Glutamatergic neuron (in vitro differentiated cells): ENCODE results near the gene MACROH2A2. TPM values are rescaled to one million over a fixed set of nuclear protein-coding genes. Genes with fewer than 3 reads are reported as not detected.
"Not testable (repeated sequence)": the region's sequence is repeated elsewhere in the genome, so short reads cannot be mapped to it uniquely, and the experiment has no call there.

Experiments used
- DNase-seq: peaks from one replicate; pipeline ENCODE4 v3.0.0; 2022
- H3K27ac Mint-ChIP-seq: one replicate; pipeline ENCODE4 v1.8.0; 2020; ENCODE audit warnings: mild to moderate bottlenecking, mixed read lengths, inconsistent platforms; ENCODE audit not compliant: unreplicated experiment
- H3K27me3 Mint-ChIP-seq: one replicate; pipeline ENCODE4 v1.8.0; 2020; ENCODE audit warnings: mild to moderate bottlenecking, moderate library complexity, mixed read lengths, inconsistent platforms; ENCODE audit not compliant: unreplicated experiment
- H3K36me3 Mint-ChIP-seq: one replicate; pipeline ENCODE4 v1.8.0; 2020; ENCODE audit warnings: mild to moderate bottlenecking, mixed read lengths, inconsistent platforms; ENCODE audit not compliant: unreplicated experiment
- H3K4me1 Mint-ChIP-seq: one replicate; pipeline ENCODE4 v1.8.0; 2020; ENCODE audit warnings: mild to moderate bottlenecking, low read depth, mixed read lengths, inconsistent platforms; ENCODE audit not compliant: unreplicated experiment
- H3K4me3 Mint-ChIP-seq: one replicate; pipeline ENCODE4 v1.8.0; 2020; ENCODE audit warnings: mild to moderate bottlenecking, mixed read lengths, inconsistent platforms; ENCODE audit not compliant: unreplicated experiment
- H3K9me3 Mint-ChIP-seq: one replicate; pipeline ENCODE4 v1.8.0; 2020; ENCODE audit warnings: mild to moderate bottlenecking, moderate library complexity, mixed read lengths, inconsistent platforms; ENCODE audit not compliant: unreplicated experiment
- total RNA-seq: library from RNA; stranded (reverse); fragmentation: NEBNext Ultra II Directional; extraction: Animal tissue kit (Norgen Biotek cat#: 25700); gene quantifications from one replicate; pipeline ENCODE4 v1.2.1, GENCODE V29; 2021; ENCODE audit not compliant: unreplicated experiment
- TF ChIP-seq, protein P1 (sequence below): fragments of 200-600 bp; sonication (generic); IDR thresholded peaks from one replicate; pipeline ENCODE4 v1.5.0; 2021; ENCODE audit not compliant: partially characterized antibody, unreplicated experiment

MACROH2A2 gene
- total RNA-seq, 1 donor from 2014 or later, result 58.3 TPM

DNA sequence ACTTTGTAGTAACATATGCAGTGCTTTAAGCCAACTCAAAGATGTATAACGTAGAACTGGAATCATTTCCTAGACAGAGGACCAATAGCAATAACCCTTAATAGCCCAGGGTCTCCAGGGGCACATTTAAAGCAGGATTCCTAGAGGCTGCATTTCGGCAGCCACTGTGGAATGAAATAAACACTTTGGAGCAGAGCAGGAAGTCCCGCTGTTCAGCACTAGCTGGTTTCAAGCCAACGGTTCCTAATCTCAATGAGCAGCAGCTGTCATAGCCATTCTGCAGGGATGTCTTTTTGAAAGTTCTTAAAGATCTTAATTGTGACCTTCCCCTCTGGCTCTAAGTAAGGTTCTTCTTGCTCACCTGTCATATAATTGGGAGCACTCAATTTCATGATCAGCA is 18.4 kb upstream of the MACROH2A2 start:
- no peak overlapping the region for H3K4me3 Mint-ChIP-seq
- TF ChIP-seq, protein P1, sequence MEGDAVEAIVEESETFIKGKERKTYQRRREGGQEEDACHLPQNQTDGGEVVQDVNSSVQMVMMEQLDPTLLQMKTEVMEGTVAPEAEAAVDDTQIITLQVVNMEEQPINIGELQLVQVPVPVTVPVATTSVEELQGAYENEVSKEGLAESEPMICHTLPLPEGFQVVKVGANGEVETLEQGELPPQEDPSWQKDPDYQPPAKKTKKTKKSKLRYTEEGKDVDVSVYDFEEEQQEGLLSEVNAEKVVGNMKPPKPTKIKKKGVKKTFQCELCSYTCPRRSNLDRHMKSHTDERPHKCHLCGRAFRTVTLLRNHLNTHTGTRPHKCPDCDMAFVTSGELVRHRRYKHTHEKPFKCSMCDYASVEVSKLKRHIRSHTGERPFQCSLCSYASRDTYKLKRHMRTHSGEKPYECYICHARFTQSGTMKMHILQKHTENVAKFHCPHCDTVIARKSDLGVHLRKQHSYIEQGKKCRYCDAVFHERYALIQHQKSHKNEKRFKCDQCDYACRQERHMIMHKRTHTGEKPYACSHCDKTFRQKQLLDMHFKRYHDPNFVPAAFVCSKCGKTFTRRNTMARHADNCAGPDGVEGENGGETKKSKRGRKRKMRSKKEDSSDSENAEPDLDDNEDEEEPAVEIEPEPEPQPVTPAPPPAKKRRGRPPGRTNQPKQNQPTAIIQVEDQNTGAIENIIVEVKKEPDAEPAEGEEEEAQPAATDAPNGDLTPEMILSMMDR, result no peak
- H3K4me1 Mint-ChIP-seq, result peaks cover 4% of the 10 kb centered on the region
- H3K27ac Mint-ChIP-seq, result no peak overlapping the region
- no peaks in the 10 kb centered on the region for H3K36me3 Mint-ChIP-seq
- H3K9me3 Mint-ChIP-seq, result no peaks in the 10 kb centered on the region
- no peak for DNase-seq
- no peaks in the 10 kb centered on the region for H3K27me3 Mint-ChIP-seq

DNA sequence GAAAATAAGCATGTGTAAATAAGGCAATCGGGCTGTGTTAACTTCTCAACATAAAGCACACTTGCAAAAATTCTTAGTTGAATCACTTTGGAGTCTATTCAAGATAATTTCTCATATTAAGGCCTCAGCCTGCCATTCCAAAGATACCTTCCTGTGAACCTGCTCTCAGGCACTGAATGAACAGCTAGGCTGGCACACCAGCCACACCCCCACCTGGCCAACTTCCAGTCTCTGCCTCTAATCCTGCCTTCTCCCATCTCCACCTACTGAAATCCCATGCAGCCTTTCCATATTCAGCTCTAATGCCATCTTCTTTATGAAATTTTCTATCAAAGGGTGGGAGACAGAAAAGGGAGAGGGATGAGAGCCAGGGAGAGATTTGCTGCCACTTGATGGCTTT is 17.1 kb upstream of the MACROH2A2 start:
- TF ChIP-seq, protein P1, result no peak
- H3K27ac Mint-ChIP-seq, result no peak overlapping the region
- H3K4me3 Mint-ChIP-seq, result no peak overlapping the region
- H3K4me1 Mint-ChIP-seq, result peaks cover 4% of the 10 kb centered on the region
- no peak for DNase-seq
- no peaks in the 10 kb centered on the region for H3K9me3 Mint-ChIP-seq
- H3K27me3 Mint-ChIP-seq, result no peaks in the 10 kb centered on the region
- H3K36me3 Mint-ChIP-seq, result no peaks in the 10 kb centered on the region

DNA sequence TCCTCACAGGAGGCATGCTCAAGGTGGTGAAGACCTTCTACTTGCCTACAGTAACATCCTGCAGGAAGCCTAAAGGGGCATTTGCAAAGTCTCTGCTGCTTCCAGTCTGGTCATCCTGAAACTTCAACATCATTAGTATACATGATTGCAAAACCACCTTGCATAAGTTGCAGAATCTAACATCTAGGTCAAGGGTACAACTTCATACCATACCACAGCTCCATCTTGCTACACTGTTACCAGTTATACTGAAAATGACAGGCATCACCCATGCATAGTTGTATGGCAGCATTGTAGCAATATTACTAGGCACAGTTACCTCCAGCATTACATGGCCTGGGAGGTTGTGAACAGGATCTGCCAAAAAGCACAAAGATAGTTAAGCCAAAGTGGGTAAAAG is 13.7 kb upstream of the MACROH2A2 start:
- Mint-ChIP-seq H3K27ac (no peak overlapping the region), H3K9me3 (peaks cover 2% of the 10 kb centered on the region), H3K4me3 (no peak overlapping the region), H3K4me1 (peaks cover 4% of the 10 kb centered on the region), H3K36me3 (peaks cover 5% of the 10 kb centered on the region), H3K27me3 (peaks cover 6% of the 10 kb centered on the region)
- TF ChIP-seq, protein P1, result no peak
- no peak for DNase-seq

DNA sequence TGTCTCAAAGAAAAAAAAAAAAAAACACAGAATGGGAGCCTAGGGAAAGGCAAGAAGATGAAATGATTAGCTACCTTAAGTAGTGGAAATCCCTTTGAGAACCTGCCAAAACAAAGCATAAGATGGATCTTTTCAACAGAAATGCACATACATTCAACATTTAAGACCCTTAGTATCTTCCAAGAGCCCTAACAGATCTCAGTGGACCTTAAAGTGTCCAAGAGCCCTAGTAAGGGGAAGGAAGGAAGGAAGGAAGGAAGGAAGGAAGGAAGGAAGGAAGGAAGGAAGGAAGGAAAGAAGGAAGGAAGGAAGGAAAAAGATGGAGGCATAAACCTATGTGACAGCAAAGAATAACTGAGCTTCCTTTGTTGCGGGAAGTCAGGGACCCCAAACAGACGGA is 11.6 kb upstream of the MACROH2A2 start:
- no peak overlapping the region for H3K27ac Mint-ChIP-seq
- TF ChIP-seq, protein P1, result no peak
- H3K4me1 Mint-ChIP-seq, result no peaks in the 10 kb centered on the region
- peaks cover 6% of the 10 kb centered on the region for H3K27me3 Mint-ChIP-seq
- H3K9me3 Mint-ChIP-seq, result peaks cover 3% of the 10 kb centered on the region
- no peak for DNase-seq
- no peak overlapping the region for H3K4me3 Mint-ChIP-seq
- H3K36me3 Mint-ChIP-seq, result peaks cover 8% of the 10 kb centered on the region

DNA sequence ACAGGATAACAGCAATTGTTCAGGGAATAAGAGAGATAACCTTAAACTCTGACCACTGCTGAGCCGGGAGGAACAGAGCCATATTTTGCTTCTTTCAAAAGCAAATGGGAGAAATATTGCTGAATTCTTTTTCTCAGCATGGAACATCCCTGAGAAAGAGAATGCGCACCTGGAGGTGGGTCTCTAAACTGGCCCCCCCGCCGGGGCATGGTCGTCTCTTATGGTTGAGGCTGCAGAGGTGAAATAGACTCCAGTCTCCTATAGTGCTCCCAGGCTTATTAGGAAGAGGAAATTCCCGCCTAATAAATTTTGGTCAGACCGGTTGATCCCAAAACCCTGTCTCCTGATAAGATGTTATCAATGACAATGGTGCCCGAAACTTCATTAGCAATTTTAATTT is 10.9 kb upstream of the MACROH2A2 start:
- not testable (repeated sequence) for H3K4me3 Mint-ChIP-seq, H3K27ac Mint-ChIP-seq, H3K27me3 Mint-ChIP-seq, DNase-seq, H3K9me3 Mint-ChIP-seq, H3K36me3 Mint-ChIP-seq, H3K4me1 Mint-ChIP-seq

DNA sequence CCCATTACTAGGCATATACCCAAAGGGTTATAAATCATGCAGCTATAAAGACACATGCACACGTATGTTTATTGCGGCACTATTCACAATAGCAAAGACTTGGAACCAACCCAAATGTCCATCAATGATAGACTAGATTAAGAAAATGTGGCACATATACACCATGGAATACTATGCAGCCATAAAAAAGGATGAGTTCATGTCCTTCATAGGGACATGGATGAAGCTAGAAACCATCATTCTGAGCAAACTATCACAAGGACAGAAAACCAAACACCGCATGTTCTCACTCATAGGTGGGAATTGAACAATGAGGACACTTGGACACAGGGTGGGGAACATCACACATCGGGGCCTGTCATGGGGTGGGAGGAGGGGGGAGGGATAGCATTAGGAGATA is 5.6 kb upstream of the MACROH2A2 start:
- H3K36me3 Mint-ChIP-seq, DNase-seq, H3K4me3 Mint-ChIP-seq, H3K27ac Mint-ChIP-seq, H3K9me3 Mint-ChIP-seq, H3K4me1 Mint-ChIP-seq, H3K27me3 Mint-ChIP-seq: not testable (repeated sequence)
